Esophagus (tissue), 2 donors: ENCODE data around the gene ERN2. TPM values are rescaled to one million over a fixed set of nuclear protein-coding genes. Genes with fewer than 3 reads are reported as not detected.

Experiments used
- polyA plus RNA-seq, 2 donors: library from polyadenylated mRNA; stranded (reverse); fragments of 200-250 nt; gene quantifications; one replicate each; pipeline ENCODE4 v1.2.3, GENCODE V29; 2013
- donor health status: healthy with polysubstance abuse.
- donor health status: Bipolar disorder and iron deficiency.

Gene ERN2
- polyA plus RNA-seq, 2 donors: 0.20 to 0.40 TPM

Other genes starting within 250 kb of the ERN2 start
- gene GGA2, start 202.7 kb downstream of the ERN2 start, polyA plus RNA-seq: 10 to 100 TPM; 12.6 to 15.9 TPM
- 10 to 100 TPM; 12.1 to 12.8 TPM for gene EARS2, start 155.9 kb downstream of the ERN2 start, polyA plus RNA-seq
- 1 to 10 TPM; 3.8 to 7.5 TPM for gene UBFD1, start 155.5 kb downstream of the ERN2 start, polyA plus RNA-seq
- gene NDUFAB1, start 116.9 kb downstream of the ERN2 start, polyA plus RNA-seq: 100 to 1,000 TPM in 1 of 2 donors, 10 to 100 TPM in 1; 51.5 to 122 TPM
- 10 to 100 TPM in 1 of 2 donors, 1 to 10 TPM in 1; 8.1 to 11.8 TPM for gene PALB2, start 71.9 kb downstream of the ERN2 start, polyA plus RNA-seq
- 10 to 100 TPM; 10.6 to 27.1 TPM for gene DCTN5, start 71.8 kb downstream of the ERN2 start, polyA plus RNA-seq
- gene PLK1, start 34.3 kb downstream of the ERN2 start, polyA plus RNA-seq: 10 to 100 TPM in 1 of 2 donors, 1 to 10 TPM in 1; 5.1 to 16.3 TPM
- gene CHP2, start 41.8 kb upstream of the ERN2 start, polyA plus RNA-seq: under 1 TPM; 0.11 to 0.16 TPM
- under 1 TPM; 0.39 to 0.45 TPM for gene PRKCB, start 122.8 kb upstream of the ERN2 start, polyA plus RNA-seq